Measurements from ENCODE around the gene VWA5B2. TPM values are rescaled to one million over a fixed set of nuclear protein-coding genes. Genes with fewer than 3 reads are reported as not detected.

Gene VWA5B2
- polyA plus RNA-seq, 4 donors = 1.4 to 15.3 (median 2.5) TPM

GRCh38 chr3:184186902-184187207, 42.5 kb upstream of the VWA5B2 start:
- H3K4me1 ChIP-seq (ENCODE audit: control insufficient read depth in 3 of 3, insufficient read depth in 2 of 3, low read depth in 1 of 3, low read length in 2 of 3) = peaks cover 0 to 19% (median 5%) of the 10 kb centered on the region in 3 donors
- H3K27ac ChIP-seq (ENCODE audit: low read depth in 1 of 3, low read length in 2 of 3) = peak overlapping the region in 2 of 3 donors; percentile 85 to 91
- peaks cover 10 to 67% (median 24%) of the 10 kb centered on the region in 3 donors for H3K36me3 ChIP-seq (ENCODE audit: control insufficient read depth in 3 of 3, insufficient read depth in 2 of 3, low read depth in 1 of 3, low read length in 3 of 3)
- no peaks in the 10 kb centered on the region for H3K27me3 ChIP-seq (ENCODE audit: control insufficient read depth in 3 of 3, insufficient read depth in 3 of 3, low read length in 3 of 3)
- H3K9me3 ChIP-seq (ENCODE audit: control insufficient read depth in 2 of 2, insufficient read depth in 1 of 2, low read depth in 1 of 2, low read length in 1 of 2) = no peaks in the 10 kb centered on the region
- 4 to 10% (median 6%) methylated on average over 3 of the region's 3 CpGs for WGBS, 3 donors
- FAIRE-seq (no peak), DNase-seq (no peak)
- H3K4me3 ChIP-seq (ENCODE audit: low read depth in 1 of 3, low read length in 3 of 3) = peak overlapping the region in 2 of 3 donors; percentile 79 to 96

GRCh38 chr3:184188080-184188479, 41.3 kb upstream of the VWA5B2 start:
- Histone ChIP-seq H3K27me3 (ENCODE audit: control insufficient read depth in 3 of 3, insufficient read depth in 3 of 3, low read length in 3 of 3) (no peaks in the 10 kb centered on the region), H3K4me3 (ENCODE audit: low read depth in 1 of 3, low read length in 3 of 3) (no peak overlapping the region), H3K27ac (ENCODE audit: low read depth in 1 of 3, low read length in 2 of 3) (no peak overlapping the region), H3K36me3 (ENCODE audit: control insufficient read depth in 3 of 3, insufficient read depth in 2 of 3, low read depth in 1 of 3, low read length in 3 of 3) (peaks cover 6 to 67% (median 30%) of the 10 kb centered on the region in 3 donors), H3K4me1 (ENCODE audit: control insufficient read depth in 3 of 3, insufficient read depth in 2 of 3, low read depth in 1 of 3, low read length in 2 of 3) (peaks cover 0 to 19% (median 5%) of the 10 kb centered on the region in 3 donors), H3K9me3 (ENCODE audit: control insufficient read depth in 2 of 2, insufficient read depth in 1 of 2, low read depth in 1 of 2, low read length in 1 of 2) (no peaks in the 10 kb centered on the region)
- DNase-seq (no peak), FAIRE-seq (no peak)
- 90 to 91% (median 91%) methylated on average over 17 of the region's 17 CpGs for WGBS, 3 donors

- Histone ChIP-seq H3K27ac (ENCODE audit: low read depth in 1 of 3, low read length in 2 of 3) (no peak overlapping the region), H3K9me3 (ENCODE audit: control insufficient read depth in 2 of 2, insufficient read depth in 1 of 2, low read depth in 1 of 2, low read length in 1 of 2) (no peaks in the 10 kb centered on the region), H3K4me3 (ENCODE audit: low read depth in 1 of 3, low read length in 3 of 3) (no peak overlapping the region), H3K27me3 (ENCODE audit: control insufficient read depth in 3 of 3, insufficient read depth in 3 of 3, low read length in 3 of 3) (no peaks in the 10 kb centered on the region), H3K36me3 (ENCODE audit: control insufficient read depth in 3 of 3, insufficient read depth in 2 of 3, low read depth in 1 of 3, low read length in 3 of 3) (peaks cover 6 to 66% (median 31%) of the 10 kb centered on the region in 3 donors), H3K4me1 (ENCODE audit: control insufficient read depth in 3 of 3, insufficient read depth in 2 of 3, low read depth in 1 of 3, low read length in 2 of 3) (peaks cover 0 to 19% (median 5%) of the 10 kb centered on the region in 3 donors)
- no peak for DNase-seq
- WGBS, 3 donors = 94 to 98% (median 95%) methylated on average over 13 of the region's 13 CpGs
- FAIRE-seq = no peak
Observed at GRCh38 chr3:184189421-184189820, 40.0 kb upstream of the VWA5B2 start.

- Histone ChIP-seq H3K36me3 (ENCODE audit: control insufficient read depth in 3 of 3, insufficient read depth in 2 of 3, low read depth in 1 of 3, low read length in 3 of 3) (peaks cover 6 to 74% (median 31%) of the 10 kb centered on the region in 3 donors), H3K4me3 (ENCODE audit: low read depth in 1 of 3, low read length in 3 of 3) (no peak overlapping the region), H3K27me3 (ENCODE audit: control insufficient read depth in 3 of 3, insufficient read depth in 3 of 3, low read length in 3 of 3) (no peaks in the 10 kb centered on the region), H3K4me1 (ENCODE audit: control insufficient read depth in 3 of 3, insufficient read depth in 2 of 3, low read depth in 1 of 3, low read length in 2 of 3) (peaks cover 0 to 2% (median 0%) of the 10 kb centered on the region in 3 donors), H3K27ac (ENCODE audit: low read depth in 1 of 3, low read length in 2 of 3) (no peak overlapping the region), H3K9me3 (ENCODE audit: control insufficient read depth in 2 of 2, insufficient read depth in 1 of 2, low read depth in 1 of 2, low read length in 1 of 2) (no peaks in the 10 kb centered on the region)
- FAIRE-seq = no peak
- no peak for DNase-seq
- WGBS, 3 donors = 94 to 96% (median 94%) methylated on average over 10 of the region's 10 CpGs
Observed at GRCh38 chr3:184192889-184193288, 36.5 kb upstream of the VWA5B2 start.

GRCh38 chr3:184193991-184194539, 35.3 kb upstream of the VWA5B2 start:
- peaks cover 4 to 63% (median 31%) of the 10 kb centered on the region in 3 donors for H3K36me3 ChIP-seq (ENCODE audit: control insufficient read depth in 3 of 3, insufficient read depth in 2 of 3, low read depth in 1 of 3, low read length in 3 of 3)
- WGBS, 3 donors = 88 to 90% (median 90%) methylated on average over 9 of the region's 9 CpGs
- H3K4me3 ChIP-seq (ENCODE audit: low read depth in 1 of 3, low read length in 3 of 3) = no peak overlapping the region
- no peaks in the 10 kb centered on the region for H3K9me3 ChIP-seq (ENCODE audit: control insufficient read depth in 2 of 2, insufficient read depth in 1 of 2, low read depth in 1 of 2, low read length in 1 of 2)
- no peak for FAIRE-seq
- DNase-seq = no peak
- no peaks in the 10 kb centered on the region for H3K4me1 ChIP-seq (ENCODE audit: control insufficient read depth in 3 of 3, insufficient read depth in 2 of 3, low read depth in 1 of 3, low read length in 2 of 3)
- H3K27me3 ChIP-seq (ENCODE audit: control insufficient read depth in 3 of 3, insufficient read depth in 3 of 3, low read length in 3 of 3) = no peaks in the 10 kb centered on the region
- no peak overlapping the region for H3K27ac ChIP-seq (ENCODE audit: low read depth in 1 of 3, low read length in 2 of 3)

GRCh38 chr3:184196536-184196935, 32.8 kb upstream of the VWA5B2 start:
- DNase-seq (no peak), FAIRE-seq (no peak)
- no peak overlapping the region for H3K4me3 ChIP-seq (ENCODE audit: low read depth in 1 of 3, low read length in 3 of 3)
- H3K36me3 ChIP-seq (ENCODE audit: control insufficient read depth in 3 of 3, insufficient read depth in 2 of 3, low read depth in 1 of 3, low read length in 3 of 3) = peaks cover 2 to 44% (median 18%) of the 10 kb centered on the region in 3 donors
- H3K27ac ChIP-seq (ENCODE audit: low read depth in 1 of 3, low read length in 2 of 3) = no peak overlapping the region
- WGBS, 3 donors = 75 to 85% (median 82%) methylated on average over 6 of the region's 6 CpGs
- no peaks in the 10 kb centered on the region for H3K27me3 ChIP-seq (ENCODE audit: control insufficient read depth in 3 of 3, insufficient read depth in 3 of 3, low read length in 3 of 3)
- no peaks in the 10 kb centered on the region for H3K4me1 ChIP-seq (ENCODE audit: control insufficient read depth in 3 of 3, insufficient read depth in 2 of 3, low read depth in 1 of 3, low read length in 2 of 3)
- no peaks in the 10 kb centered on the region for H3K9me3 ChIP-seq (ENCODE audit: control insufficient read depth in 2 of 2, insufficient read depth in 1 of 2, low read depth in 1 of 2, low read length in 1 of 2)

GRCh38 chr3:184198509-184198908, 30.9 kb upstream of the VWA5B2 start:
- Histone ChIP-seq H3K4me1 (ENCODE audit: control insufficient read depth in 3 of 3, insufficient read depth in 2 of 3, low read depth in 1 of 3, low read length in 2 of 3) (no peaks in the 10 kb centered on the region), H3K27me3 (ENCODE audit: control insufficient read depth in 3 of 3, insufficient read depth in 3 of 3, low read length in 3 of 3) (no peaks in the 10 kb centered on the region), H3K36me3 (ENCODE audit: control insufficient read depth in 3 of 3, insufficient read depth in 2 of 3, low read depth in 1 of 3, low read length in 3 of 3) (peaks cover 0 to 27% (median 3%) of the 10 kb centered on the region in 3 donors), H3K9me3 (ENCODE audit: control insufficient read depth in 2 of 2, insufficient read depth in 1 of 2, low read depth in 1 of 2, low read length in 1 of 2) (no peaks in the 10 kb centered on the region), H3K27ac (ENCODE audit: low read depth in 1 of 3, low read length in 2 of 3) (no peak overlapping the region), H3K4me3 (ENCODE audit: low read depth in 1 of 3, low read length in 3 of 3) (no peak overlapping the region)
- WGBS, 3 donors = 78 to 83% (median 83%) methylated on average over 9 of the region's 9 CpGs
- FAIRE-seq (no peak), DNase-seq (no peak)

GRCh38 chr3:184200825-184201224, 28.6 kb upstream of the VWA5B2 start:
- H3K27ac ChIP-seq (ENCODE audit: low read depth in 1 of 3, low read length in 2 of 3) = no peak overlapping the region
- H3K36me3 ChIP-seq (ENCODE audit: control insufficient read depth in 3 of 3, insufficient read depth in 2 of 3, low read depth in 1 of 3, low read length in 3 of 3) = peaks cover 0 to 9% (median 0%) of the 10 kb centered on the region in 3 donors
- no peaks in the 10 kb centered on the region for H3K4me1 ChIP-seq (ENCODE audit: control insufficient read depth in 3 of 3, insufficient read depth in 2 of 3, low read depth in 1 of 3, low read length in 2 of 3)
- H3K27me3 ChIP-seq (ENCODE audit: control insufficient read depth in 3 of 3, insufficient read depth in 3 of 3, low read length in 3 of 3) = no peaks in the 10 kb centered on the region
- H3K9me3 ChIP-seq (ENCODE audit: control insufficient read depth in 2 of 2, insufficient read depth in 1 of 2, low read depth in 1 of 2, low read length in 1 of 2) = no peaks in the 10 kb centered on the region
- FAIRE-seq (no peak), DNase-seq (no peak)
- H3K4me3 ChIP-seq (ENCODE audit: low read depth in 1 of 3, low read length in 3 of 3) = no peak overlapping the region

GRCh38 chr3:184203526-184203925, 25.9 kb upstream of the VWA5B2 start:
- Histone ChIP-seq H3K27me3 (ENCODE audit: control insufficient read depth in 3 of 3, insufficient read depth in 3 of 3, low read length in 3 of 3) (peaks cover 0 to 8% (median 0%) of the 10 kb centered on the region in 3 donors), H3K36me3 (ENCODE audit: control insufficient read depth in 3 of 3, insufficient read depth in 2 of 3, low read depth in 1 of 3, low read length in 3 of 3) (no peaks in the 10 kb centered on the region), H3K4me3 (ENCODE audit: low read depth in 1 of 3, low read length in 3 of 3) (no peak overlapping the region), H3K4me1 (ENCODE audit: control insufficient read depth in 3 of 3, insufficient read depth in 2 of 3, low read depth in 1 of 3, low read length in 2 of 3) (no peaks in the 10 kb centered on the region), H3K9me3 (ENCODE audit: control insufficient read depth in 2 of 2, insufficient read depth in 1 of 2, low read depth in 1 of 2, low read length in 1 of 2) (no peaks in the 10 kb centered on the region), H3K27ac (ENCODE audit: low read depth in 1 of 3, low read length in 2 of 3) (no peak overlapping the region)
- WGBS, 3 donors = 81 to 86% (median 86%) methylated on average over 8 of the region's 8 CpGs
- DNase-seq (no peak), FAIRE-seq (no peak)

Measured in small intestine (tissue), 7 donors.